A549 (cell line): Measurements from ENCODE around the gene TLR5. TPM values are rescaled to one million over a fixed set of nuclear protein-coding genes. Genes with fewer than 3 reads are reported as not detected.

Experiments
- ATAC-seq, 2 experiments: fragments of 200-7000 bp in 1 of 2; fragments of >200 bp in 1 of 2; cut with Nextera tagmentation in 1 of 2; cut with Tn5 transposase in 1 of 2; 3 replicates each; pipeline versions ENCODE4 v1.8.0 to v1.9.1; 2018 to 2020; ENCODE audit warnings: mild to moderate bottlenecking in 1 of 2, moderate library complexity in 1 of 2
- CTCF ChIA-PET: fragments of 300-600 bp; sonication (Branson Sonifier 250); formaldehyde crosslinking; extraction: SDS; loops from one replicate; lab custom pipeline; 2021; ENCODE audit warnings: antibody characterized with exemption, inconsistent platforms; lab: Yijun Ruan, JAX
- POLR2A ChIA-PET: fragments of 350-600 bp; formaldehyde crosslinking; extraction: SDS; loops from one replicate; lab custom pipeline; 2021; ENCODE audit warnings: antibody characterized with exemption, inconsistent platforms; lab: Yijun Ruan, JAX
- DNase-seq, 2 experiments: peaks; one replicate each; pipeline versions ENCODE4 v3.0.0 to v3.0.0-alpha.2; 2011 to 2016; ENCODE audit warnings: low read depth in 1 of 2, low spot score in 1 of 2
- FAIRE-seq: peaks from 2 replicates; lab custom pipeline; 2011; peaks lifted over from hg19 to GRCh38; lab: Jason Lieb, UNC
- H3K27ac ChIP-seq, 2 experiments: fragments of >200 bp; sonication (Bioruptor Twin); formaldehyde crosslinking; 3 replicates each; pipeline ENCODE4 v1.5.1; 2016 to 2017
- H3K4me1 ChIP-seq: fragments of >200 bp; sonication (Bioruptor Twin); formaldehyde crosslinking; 3 replicates; pipeline ENCODE4 v1.6.1; 2016
- H3K4me2 ChIP-seq: fragments of >200 bp; sonication (Bioruptor Twin); formaldehyde crosslinking; 3 replicates; pipeline ENCODE4 v1.6.1; 2016
- H3K4me3 ChIP-seq: fragments of >200 bp; sonication (Bioruptor Twin); formaldehyde crosslinking; 3 replicates; pipeline ENCODE4 v1.5.1; 2016
- H3K9me3 ChIP-seq: fragments of >200 bp; sonication (Bioruptor Twin); formaldehyde crosslinking; 3 replicates; pipeline ENCODE4 v1.6.1; 2016
- CBX2 ChIP-seq: fragments of 200-600 bp; sonication (generic); IDR thresholded peaks from 2 replicates; pipeline ENCODE4 v1.6.1; 2016; ENCODE audit warnings: low read depth, mild to moderate bottlenecking, borderline replicate concordance
- CEBPB ChIP-seq, 2 experiments: fragments of >200 bp in 1 of 2; sonication (Bioruptor Twin) in 1 of 2; formaldehyde crosslinking in 1 of 2; IDR thresholded peaks; 2 replicates each; pipeline ENCODE4 v1.6.1; 2012 to 2016
- EHMT2 ChIP-seq: fragments of 200-600 bp; sonication (generic); IDR thresholded peaks from 2 replicates; pipeline ENCODE4 v1.6.1; 2016; ENCODE audit warnings: antibody characterized with exemption, low read depth, mild to moderate bottlenecking, moderate library complexity
- GATA3 ChIP-seq: IDR thresholded peaks from 2 replicates; pipeline ENCODE4 v1.6.1; 2012; ENCODE audit warnings: borderline replicate concordance
- HEYL ChIP-seq: fragments of 250-450 bp; sonication (Bioruptor Pico); IDR thresholded peaks from 2 replicates; pipeline ENCODE4 v1.8.0; 2021; ENCODE audit warnings: mild to moderate bottlenecking, moderate library complexity
- HOXA7 ChIP-seq: fragments of 250-450 bp; sonication (Bioruptor Pico); IDR thresholded peaks from 2 replicates; pipeline ENCODE4 v1.5.0; 2020; ENCODE audit warnings: mild to moderate bottlenecking, moderate library complexity
- HOXB5 ChIP-seq: fragments of 250-450 bp; sonication (Bioruptor Pico); IDR thresholded peaks from 2 replicates; pipeline ENCODE4 v1.5.0; 2020; ENCODE audit warnings: mild to moderate bottlenecking, moderate library complexity
- JUN ChIP-seq, 2 experiments: fragments of >200 bp; sonication (Bioruptor Twin); formaldehyde crosslinking; IDR thresholded peaks; 2 replicates in 1 of 2; 3 replicates in 1 of 2; pipeline ENCODE4 v1.6.1; 2016 to 2017
- JUNB ChIP-seq: fragments of >200 bp; sonication (Bioruptor Twin); formaldehyde crosslinking; IDR thresholded peaks from 2 replicates; pipeline ENCODE4 v1.6.1; 2016
- KDM1A ChIP-seq: fragments of 200-600 bp; sonication (generic); IDR thresholded peaks from 2 replicates; pipeline ENCODE4 v1.6.1; 2016; ENCODE audit warnings: low read depth, mild to moderate bottlenecking
- MAX ChIP-seq: IDR thresholded peaks from 2 replicates; pipeline ENCODE4 v1.6.1; 2012
- MAZ ChIP-seq: fragments of 150-350 bp; IDR thresholded peaks from 2 replicates; pipeline ENCODE4 v1.6.1; 2014; ENCODE audit warnings: antibody characterized with exemption, low read depth, low read length, borderline replicate concordance
- MYC ChIP-seq: IDR thresholded peaks from 2 replicates; pipeline ENCODE4 v1.6.1; 2012; ENCODE audit warnings: mild to moderate bottlenecking, inconsistent platforms, low read length, improper control_type of control experiment, borderline replicate concordance
- NFE2L2 ChIP-seq: fragments of 150-350 bp; conservative IDR thresholded peaks from 2 replicates; pipeline ENCODE4 v1.6.1; 2014; ENCODE audit warnings: low read length
- NR3C1 ChIP-seq: fragments of >200 bp; sonication (Bioruptor Twin); formaldehyde crosslinking; IDR thresholded peaks from 3 replicates; pipeline ENCODE4 v1.6.1; 2017
- PHF8 ChIP-seq: fragments of 200-600 bp; sonication (generic); IDR thresholded peaks from 2 replicates; pipeline ENCODE4 v1.6.1; 2016; ENCODE audit warnings: low read depth, mild to moderate bottlenecking, antibody characterized with exemption, moderate library complexity, borderline replicate concordance
- POLR2A ChIP-seq: IDR thresholded peaks from 2 replicates; pipeline ENCODE4 v1.6.1; 2012; ENCODE audit warnings: mild to moderate bottlenecking, low read length
- RARB ChIP-seq: fragments of 250-450 bp; sonication (Bioruptor Pico); IDR thresholded peaks from 2 replicates; pipeline ENCODE4 v1.8.0; 2021; ENCODE audit warnings: mild to moderate bottlenecking, moderate library complexity
- RCOR1 ChIP-seq: fragments of 150-350 bp; IDR thresholded peaks from 2 replicates; pipeline ENCODE4 v1.6.1; 2014; ENCODE audit warnings: antibody characterized with exemption, low read length, low read depth
- RNF2 ChIP-seq: fragments of 200-600 bp; sonication (generic); IDR thresholded peaks from 2 replicates; pipeline ENCODE4 v1.6.1; 2016; ENCODE audit warnings: low read depth, mild to moderate bottlenecking, antibody characterized with exemption, moderate library complexity, borderline replicate concordance
- SMC3 ChIP-seq: fragments of >200 bp; sonication (Bioruptor Twin); formaldehyde crosslinking; IDR thresholded peaks from 3 replicates; pipeline ENCODE4 v1.6.1; 2018; ENCODE audit warnings: inconsistent platforms
- SREBF2 ChIP-seq: fragments of 450-650 bp; IDR thresholded peaks from 2 replicates; pipeline ENCODE4 v1.6.1; 2014; ENCODE audit warnings: mild to moderate bottlenecking, moderate library complexity
- TFCP2L1 ChIP-seq: fragments of 250-450 bp; sonication (Bioruptor Pico); IDR thresholded peaks from 2 replicates; pipeline ENCODE4 v1.5.0; 2021; ENCODE audit warnings: mild to moderate bottlenecking
- TP53 ChIP-seq: fragments of 250-450 bp; sonication (Bioruptor Pico); IDR thresholded peaks from 2 replicates; pipeline ENCODE4 v1.5.0; 2021; ENCODE audit warnings: mild to moderate bottlenecking, moderate library complexity
- ZFP36 ChIP-seq: fragments of 450-650 bp; IDR thresholded peaks from 2 replicates; pipeline ENCODE4 v1.6.1; 2014; ENCODE audit warnings: borderline replicate concordance; ENCODE audit not compliant: partially characterized antibody
- ZSCAN20 ChIP-seq: fragments of 250-450 bp; sonication (Bioruptor Pico); IDR thresholded peaks from 2 replicates; pipeline ENCODE4 v1.8.0; 2022; ENCODE audit warnings: mild to moderate bottlenecking, moderate library complexity
- WGBS: methylation state at CpG from one replicate; pipeline ENCODE4 v1.1.6; 2017; ENCODE audit errors: missing lambda C conversion rate; 5-methylcytosine and 5-hydroxymethylcytosine counted together
- polyA plus RNA-seq, 4 experiments: library from polyadenylated mRNA; depleted of rRNA in 3 of 4; stranded (reverse); fragments of >200 nt; fragmentation: RNase III in 1 of 4; extraction: RNeasy Plus Mini Kit Qiagen cat#74134 plus additional on column Dnase treatment in 1 of 4; gene quantifications; 2 replicates in 3 of 4; 3 replicates in 1 of 4; pipeline ENCODE4 v1.2.3, GENCODE V29; 2011 to 2017
- TF ChIP-seq, protein P1 (sequence below): fragments of 450-650 bp; IDR thresholded peaks from 2 replicates; pipeline ENCODE4 v1.6.1; 2014; ENCODE audit warnings: antibody characterized with exemption
- TF ChIP-seq, protein P2 (sequence below): fragments of >200 bp; sonication (Bioruptor Twin); formaldehyde crosslinking; IDR thresholded peaks from 2 replicates; pipeline ENCODE4 v1.6.1; 2016
- TF ChIP-seq, protein P3 (sequence below): IDR thresholded peaks from 2 replicates; pipeline ENCODE4 v1.6.1; 2012
- TF ChIP-seq, protein P4 (sequence below): fragments of 250-450 bp; sonication (Bioruptor Pico); IDR thresholded peaks from 2 replicates; pipeline ENCODE4 v1.5.0; 2020; ENCODE audit warnings: low read depth, mild to moderate bottlenecking, moderate library complexity
- TF ChIP-seq, protein P5 (sequence below): fragments of 150-350 bp; IDR thresholded peaks from 2 replicates; pipeline ENCODE4 v1.6.1; 2014; ENCODE audit warnings: low read depth, mild to moderate bottlenecking, low read length
- TF ChIP-seq, protein P6 (sequence below): IDR thresholded peaks from 2 replicates; pipeline ENCODE4 v1.6.1; 2012; ENCODE audit warnings: low read depth, borderline replicate concordance

TLR5 gene
- polyA plus RNA-seq, 2 of the 4 experiments (the other 2 are of a cell fraction) = 0.22 to 1.3 TPM

DNA sequence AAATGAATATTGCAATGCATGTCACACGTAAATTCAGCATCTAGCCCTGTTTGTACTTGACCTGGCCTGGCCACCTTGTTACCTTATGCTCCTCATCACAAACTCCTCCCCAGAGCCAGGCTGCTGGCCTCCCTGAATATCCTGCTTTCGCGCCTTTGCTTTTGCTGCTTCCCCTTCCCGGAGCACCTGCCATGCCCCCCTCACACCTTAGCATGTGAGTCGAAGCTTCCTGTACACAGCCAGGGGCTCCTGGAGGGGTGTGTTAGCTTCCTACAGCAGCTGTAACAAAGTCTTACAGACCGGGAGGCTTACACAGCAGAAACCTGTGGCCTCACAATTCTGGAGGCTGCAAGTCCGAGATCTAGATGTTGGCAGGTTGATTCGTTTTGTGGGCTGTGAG, 60.1 kb downstream of the TLR5 start:
- FAIRE-seq = no peak

GRCh38 chr1:223081181-223081994, 61.7 kb downstream of the TLR5 start:
- WGBS = 2% methylated on average over 31 of the region's 33 CpGs
- no peak for FAIRE-seq
- H3K27ac ChIP-seq = peak overlapping the region; percentile 70 to 72
- no peaks in the 10 kb centered on the region for H3K9me3 ChIP-seq
- H3K4me3 ChIP-seq = peak overlapping the region; percentile 34
- peak; percentile 76 to 97 for DNase-seq
- H3K4me1 ChIP-seq = no peaks in the 10 kb centered on the region
- CTCF ChIA-PET = interaction anchor here (0.6 to 3.8 kb wide), 61 partner anchors 9 to 1642 kb away, joined by 3 to 46 read pairs (median 4); partner anchors contain the start of gene FAM177B
- peak; percentile 97 to 98 for ATAC-seq
- POLR2A ChIA-PET = no interaction called here
- peak overlapping the region; percentile 73 for H3K4me2 ChIP-seq
- TF ChIP-seq POLR2A (no peak), EHMT2 (no peak), SREBF2 (no peak), CBX2 (no peak), MAZ (0 out of 2 replicates have a peak, but pooled peaks have one; percentile 28), SMC3 (peak; percentile 99), RARB (CRISPR knock-in tag) (no peak), MAX (peak; percentile 85), NFE2L2 (no peak), CEBPB (IDR thresholded peaks at IDR 0.05) (no peak), JUNB (no peak), RNF2 (no peak), GATA3 (peak; percentile 36; the same call in 1 of the 2 replicates), NR3C1 (no peak), HOXB5 (CRISPR knock-in tag) (no peak), KDM1A (no peak)
- TF ChIP-seq, protein P1, sequence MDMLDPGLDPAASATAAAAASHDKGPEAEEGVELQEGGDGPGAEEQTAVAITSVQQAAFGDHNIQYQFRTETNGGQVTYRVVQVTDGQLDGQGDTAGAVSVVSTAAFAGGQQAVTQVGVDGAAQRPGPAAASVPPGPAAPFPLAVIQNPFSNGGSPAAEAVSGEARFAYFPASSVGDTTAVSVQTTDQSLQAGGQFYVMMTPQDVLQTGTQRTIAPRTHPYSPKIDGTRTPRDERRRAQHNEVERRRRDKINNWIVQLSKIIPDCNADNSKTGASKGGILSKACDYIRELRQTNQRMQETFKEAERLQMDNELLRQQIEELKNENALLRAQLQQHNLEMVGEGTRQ = no peak
- TF ChIP-seq, protein P2, sequence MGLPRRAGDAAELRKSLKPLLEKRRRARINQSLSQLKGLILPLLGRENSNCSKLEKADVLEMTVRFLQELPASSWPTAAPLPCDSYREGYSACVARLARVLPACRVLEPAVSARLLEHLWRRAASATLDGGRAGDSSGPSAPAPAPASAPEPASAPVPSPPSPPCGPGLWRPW = no peak
- TF ChIP-seq, protein P3, sequence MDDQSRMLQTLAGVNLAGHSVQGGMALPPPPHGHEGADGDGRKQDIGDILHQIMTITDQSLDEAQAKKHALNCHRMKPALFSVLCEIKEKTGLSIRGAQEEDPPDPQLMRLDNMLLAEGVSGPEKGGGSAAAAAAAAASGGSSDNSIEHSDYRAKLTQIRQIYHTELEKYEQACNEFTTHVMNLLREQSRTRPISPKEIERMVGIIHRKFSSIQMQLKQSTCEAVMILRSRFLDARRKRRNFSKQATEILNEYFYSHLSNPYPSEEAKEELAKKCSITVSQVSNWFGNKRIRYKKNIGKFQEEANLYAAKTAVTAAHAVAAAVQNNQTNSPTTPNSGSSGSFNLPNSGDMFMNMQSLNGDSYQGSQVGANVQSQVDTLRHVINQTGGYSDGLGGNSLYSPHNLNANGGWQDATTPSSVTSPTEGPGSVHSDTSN = no peak
- TF ChIP-seq, protein P4, sequence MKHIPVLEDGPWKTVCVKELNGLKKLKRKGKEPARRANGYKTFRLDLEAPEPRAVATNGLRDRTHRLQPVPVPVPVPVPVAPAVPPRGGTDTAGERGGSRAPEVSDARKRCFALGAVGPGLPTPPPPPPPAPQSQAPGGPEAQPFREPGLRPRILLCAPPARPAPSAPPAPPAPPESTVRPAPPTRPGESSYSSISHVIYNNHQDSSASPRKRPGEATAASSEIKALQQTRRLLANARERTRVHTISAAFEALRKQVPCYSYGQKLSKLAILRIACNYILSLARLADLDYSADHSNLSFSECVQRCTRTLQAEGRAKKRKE (CRISPR knock-in tag) = no peak

More for the DNA sequence above, 60.1 kb downstream of the TLR5 start:
- H3K9me3 ChIP-seq = no peaks in the 10 kb centered on the region
- TF ChIP-seq ZSCAN20 (no peak), ZFP36 (no peak), PHF8 (no peak), KDM1A (no peak), NFE2L2 (no peak), RARB (CRISPR knock-in tag) (no peak), MYC (no peak), HOXA7 (CRISPR knock-in tag) (no peak), HEYL (CRISPR knock-in tag) (no peak), CEBPB (IDR thresholded peaks at IDR 0.05) (no peak), TFCP2L1 (CRISPR knock-in tag) (no peak), EHMT2 (no peak), TP53 (CRISPR knock-in tag) (no peak), JUN (IDR thresholded peaks at IDR 0.05) (no peak), RCOR1 (no peak)
- TF ChIP-seq, protein P5, sequence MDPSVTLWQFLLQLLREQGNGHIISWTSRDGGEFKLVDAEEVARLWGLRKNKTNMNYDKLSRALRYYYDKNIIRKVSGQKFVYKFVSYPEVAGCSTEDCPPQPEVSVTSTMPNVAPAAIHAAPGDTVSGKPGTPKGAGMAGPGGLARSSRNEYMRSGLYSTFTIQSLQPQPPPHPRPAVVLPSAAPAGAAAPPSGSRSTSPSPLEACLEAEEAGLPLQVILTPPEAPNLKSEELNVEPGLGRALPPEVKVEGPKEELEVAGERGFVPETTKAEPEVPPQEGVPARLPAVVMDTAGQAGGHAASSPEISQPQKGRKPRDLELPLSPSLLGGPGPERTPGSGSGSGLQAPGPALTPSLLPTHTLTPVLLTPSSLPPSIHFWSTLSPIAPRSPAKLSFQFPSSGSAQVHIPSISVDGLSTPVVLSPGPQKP = no peak
- TF ChIP-seq, protein P3 = no peak
- TF ChIP-seq, protein P4 (CRISPR knock-in tag) = no peak
- TF ChIP-seq, protein P6, sequence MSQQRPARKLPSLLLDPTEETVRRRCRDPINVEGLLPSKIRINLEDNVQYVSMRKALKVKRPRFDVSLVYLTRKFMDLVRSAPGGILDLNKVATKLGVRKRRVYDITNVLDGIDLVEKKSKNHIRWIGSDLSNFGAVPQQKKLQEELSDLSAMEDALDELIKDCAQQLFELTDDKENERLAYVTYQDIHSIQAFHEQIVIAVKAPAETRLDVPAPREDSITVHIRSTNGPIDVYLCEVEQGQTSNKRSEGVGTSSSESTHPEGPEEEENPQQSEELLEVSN = no peak
- H3K4me1 ChIP-seq = no peaks in the 10 kb centered on the region
- DNase-seq (no peak), ATAC-seq (no peak)
- H3K27ac ChIP-seq = no peak overlapping the region
- H3K4me3 ChIP-seq = no peak overlapping the region
- POLR2A ChIA-PET = no interaction called here
- no peak overlapping the region for H3K4me2 ChIP-seq
- WGBS = 70% methylated on average over 7 of the region's 8 CpGs
- CTCF ChIA-PET = interaction anchor here (0.9 to 3.8 kb wide), 7 partner anchors 10 to 355 kb away, joined by 3 to 46 read pairs (median 5); no protein-coding TSS in a partner anchor
